OCI-LY7 (cell line): ENCODE results near the gene RHOB. TPM values are rescaled to one million over a fixed set of nuclear protein-coding genes. Genes with fewer than 3 reads are reported as not detected.

Experiments
- BruUV-seq: library from RNA; stranded (reverse); fragments of 400-500 nt; replicated peaks from 2 replicates; lab custom pipeline; 2021; lab: Mats Ljungman, UMichigan
- CTCF ChIA-PET: fragments of 300-600 bp; sonication (Branson Sonifier 250); formaldehyde crosslinking; loops from one replicate; lab custom pipeline; 2022; ENCODE audit warnings: antibody characterized with exemption; ENCODE audit not compliant: unreplicated experiment; lab: Charles Lee
- POLR2A ChIA-PET: fragments of 300-600 bp; sonication (Branson Sonifier 250); formaldehyde crosslinking; loops from one replicate; lab custom pipeline; 2022; ENCODE audit warnings: antibody characterized with exemption; lab: Charles Lee
- DNase-seq: peaks from one replicate; pipeline ENCODE4 v3.0.0-alpha.2; 2015; ENCODE audit warnings: low spot score
- H2AFZ ChIP-seq: fragments of 200-600 bp; sonication (generic), shearing (Covaris generic); 2 replicates; pipeline ENCODE4 v1.6.1; 2014; ENCODE audit warnings: mild to moderate bottlenecking, antibody characterized with exemption, low read length, moderate library complexity
- H3K27ac ChIP-seq: fragments of 200-600 bp; sonication (generic); 2 replicates; pipeline ENCODE4 v1.5.1; 2014; ENCODE audit warnings: mixed run types, low read depth, mild to moderate bottlenecking, moderate library complexity, low read length, inconsistent platforms; ENCODE audit not compliant: poor library complexity, severe bottlenecking
- H3K36me3 ChIP-seq: fragments of 200-600 bp; sonication (generic); 2 replicates; pipeline ENCODE4 v1.6.1; 2014; ENCODE audit warnings: mild to moderate bottlenecking, antibody characterized with exemption, low read length, moderate library complexity, mixed read lengths; ENCODE audit not compliant: insufficient read depth
- H3K4me1 ChIP-seq: fragments of 200-600 bp; sonication (generic); 2 replicates; pipeline ENCODE4 v1.5.1; 2014; ENCODE audit warnings: mild to moderate bottlenecking, low read length; ENCODE audit not compliant: insufficient read depth, poor library complexity, severe bottlenecking
- H3K4me2 ChIP-seq: fragments of 200-600 bp; sonication (generic); 2 replicates; pipeline ENCODE4 v1.6.1; 2014; ENCODE audit warnings: mild to moderate bottlenecking, low read length
- H3K4me3 ChIP-seq: fragments of 200-600 bp; sonication (generic); 2 replicates; pipeline ENCODE4 v1.5.1; 2014; ENCODE audit warnings: mild to moderate bottlenecking, low read depth, low read length; ENCODE audit not compliant: poor library complexity, severe bottlenecking
- H3K79me2 ChIP-seq: fragments of 200-600 bp; sonication (generic); 2 replicates; pipeline ENCODE4 v1.6.1; 2016; ENCODE audit warnings: low read depth, mild to moderate bottlenecking, low read length, moderate library complexity, mixed read lengths; ENCODE audit not compliant: insufficient read depth
- H3K9me2 ChIP-seq: fragments of 200-600 bp; sonication (generic); 2 replicates; pipeline ENCODE4 v1.6.1; 2016; ENCODE audit warnings: mild to moderate bottlenecking, low read length, mixed read lengths; ENCODE audit not compliant: insufficient read depth
- H3K9me3 ChIP-seq: fragments of 200-600 bp; sonication (generic); 2 replicates; pipeline ENCODE4 v1.6.1; 2014; ENCODE audit warnings: mild to moderate bottlenecking, mixed run types, low read length, mixed read lengths
- H4K20me1 ChIP-seq: fragments of 200-600 bp; sonication (generic); 2 replicates; pipeline ENCODE4 v1.6.1; 2014; ENCODE audit warnings: mild to moderate bottlenecking, antibody characterized with exemption, low read length, moderate library complexity, mixed read lengths; ENCODE audit not compliant: insufficient read depth
- CTCF ChIP-seq: fragments of 200-600 bp; sonication (generic); conservative IDR thresholded peaks from 2 replicates; pipeline ENCODE4 v1.5.1; 2014; ENCODE audit warnings: mild to moderate bottlenecking, antibody characterized with exemption, low read length, moderate library complexity, mixed read lengths
- EZH2phosphoT487 ChIP-seq: fragments of 200-600 bp; sonication (generic); IDR thresholded peaks from 2 replicates; pipeline ENCODE4 v1.6.1; 2018; ENCODE audit warnings: low read depth, borderline replicate concordance, mild to moderate bottlenecking, mixed run types, antibody characterized with exemption, low read length, moderate library complexity, mixed read lengths
- intact Hi-C: fragments of 100-400 bp; cut with micrococcal nuclease; formaldehyde crosslinking; loops from one replicate; pipeline ENCODE4 v1.10.0; 2022; ENCODE audit not compliant: unreplicated experiment
- total RNA-seq, 2 experiments: library from RNA; depleted of rRNA in 1 of 2; stranded (reverse); fragments of >200 nt in 1 of 2; shearing (Covaris generic) in 1 of 2; gene quantifications; 2 replicates each; pipeline ENCODE4 v1.2.3, GENCODE V29; 2014 to 2022

The RHOB gene
- total RNA-seq, 2 experiments from 2014 or later = 0.36 TPM; not detected in 1

GRCh38 chr2:20432714-20433113, 14.2 kb upstream of the RHOB start:
- Histone ChIP-seq H3K79me2 (no peaks in the 10 kb centered on the region), H3K36me3 (no peaks in the 10 kb centered on the region), H2AFZ (no peak overlapping the region), H3K4me2 (no peak overlapping the region), H3K4me1 (no peaks in the 10 kb centered on the region), H3K4me3 (no peak overlapping the region), H3K27ac (no peak overlapping the region), H3K9me3 (no peaks in the 10 kb centered on the region), H4K20me1 (no peaks in the 10 kb centered on the region), H3K9me2 (no peaks in the 10 kb centered on the region)
- CTCF ChIA-PET = interaction anchor here (0.8 kb wide), 1 partner anchor 22 kb away, joined by 5 read pairs; no protein-coding TSS in a partner anchor
- no peak for DNase-seq
- POLR2A ChIA-PET = interaction anchor here (0.7 to 1.6 kb wide), 6 partner anchors 9 to 1012 kb away, joined by 3 to 7 read pairs (median 6); no protein-coding TSS in a partner anchor
- BruUV-seq = no TSS peak
- TF ChIP-seq CTCF (no peak), EZH2phosphoT487 (no peak)
- intact Hi-C loops = no loop called here

- Histone ChIP-seq H3K4me1 (no peaks in the 10 kb centered on the region), H3K27ac (no peak overlapping the region), H3K4me2 (no peak overlapping the region), H3K4me3 (no peak overlapping the region), H2AFZ (no peak overlapping the region), H3K36me3 (no peaks in the 10 kb centered on the region), H3K9me2 (no peaks in the 10 kb centered on the region), H3K9me3 (no peaks in the 10 kb centered on the region), H3K79me2 (no peaks in the 10 kb centered on the region), H4K20me1 (no peaks in the 10 kb centered on the region)
- ChIA-PET CTCF (interaction anchor here (0.8 kb wide), 1 partner anchor 22 kb away, joined by 5 read pairs; no protein-coding TSS in a partner anchor), POLR2A (interaction anchor here (0.8 to 1.6 kb wide), 4 partner anchors 9 to 30 kb away, joined by 4 to 7 read pairs (median 6); no protein-coding TSS in a partner anchor)
- BruUV-seq = no TSS peak
- intact Hi-C loops = no loop called here
- TF ChIP-seq EZH2phosphoT487 = no peak
- TF ChIP-seq CTCF = no peak
- no peak for DNase-seq
These were observed 13.6 kb upstream of the RHOB start for GRCh38 chr2:20433249-20433648.

GRCh38 chr2:20433946-20434553, 12.8 kb upstream of the RHOB start:
- Histone ChIP-seq H3K9me2 (no peaks in the 10 kb centered on the region), H3K36me3 (no peaks in the 10 kb centered on the region), H3K4me3 (no peak overlapping the region), H2AFZ (no peak overlapping the region), H3K79me2 (no peaks in the 10 kb centered on the region), H3K4me1 (no peaks in the 10 kb centered on the region), H3K4me2 (no peak overlapping the region), H4K20me1 (no peaks in the 10 kb centered on the region), H3K27ac (no peak overlapping the region), H3K9me3 (no peaks in the 10 kb centered on the region)
- no peak for TF ChIP-seq EZH2phosphoT487
- no peak for TF ChIP-seq CTCF
- intact Hi-C loops = no loop called here
- no peak for DNase-seq
- ChIA-PET CTCF (no interaction called here), POLR2A (interaction anchor here (1.6 kb wide), 1 partner anchor 10 kb away, joined by 7 read pairs; no protein-coding TSS in a partner anchor)
- BruUV-seq = no TSS peak
